ACC112 (cell line): ENCODE results near the gene OPA3.

Experiments
- H2AFZ ChIP-seq: fragments of 200-600 bp; sonication (generic); one replicate; pipeline ENCODE4 v1.6.0; 2017; ENCODE audit warnings: antibody characterized with exemption, low read length; ENCODE audit not compliant: unreplicated experiment
- H3K27ac ChIP-seq: fragments of 200-600 bp; sonication (generic); 2 replicates; pipeline ENCODE4 v1.5.1; 2014; ENCODE audit warnings: low read depth, mild to moderate bottlenecking, antibody characterized with exemption, low read length, moderate library complexity
- H3K27me3 ChIP-seq: fragments of 200-600 bp; sonication (generic); 2 replicates; pipeline ENCODE4 v1.6.1; 2014; ENCODE audit warnings: mild to moderate bottlenecking, antibody characterized with exemption, low read length, moderate library complexity, mixed read lengths; ENCODE audit not compliant: insufficient read depth
- H3K36me3 ChIP-seq: fragments of 200-600 bp; sonication (generic); 2 replicates; pipeline ENCODE4 v1.6.1; 2016; ENCODE audit warnings: mild to moderate bottlenecking, antibody characterized with exemption, low read length, moderate library complexity, mixed read lengths; ENCODE audit not compliant: insufficient read depth
- H3K4me1 ChIP-seq: fragments of 200-600 bp; sonication (generic); one replicate; pipeline ENCODE4 v1.6.1; 2016; ENCODE audit warnings: low read length, mixed read lengths; ENCODE audit not compliant: insufficient read depth, unreplicated experiment, control insufficient read depth
- H3K4me3 ChIP-seq: fragments of 200-600 bp; sonication (generic); 2 replicates; pipeline ENCODE4 v1.5.1; 2014; ENCODE audit warnings: mild to moderate bottlenecking, low read depth, low read length
- H3K79me2 ChIP-seq: fragments of 200-600 bp; sonication (generic); one replicate; pipeline ENCODE4 v1.6.0; 2016; ENCODE audit warnings: low read length; ENCODE audit not compliant: control insufficient read depth, unreplicated experiment, insufficient read depth

Gene OPA3

DNA sequence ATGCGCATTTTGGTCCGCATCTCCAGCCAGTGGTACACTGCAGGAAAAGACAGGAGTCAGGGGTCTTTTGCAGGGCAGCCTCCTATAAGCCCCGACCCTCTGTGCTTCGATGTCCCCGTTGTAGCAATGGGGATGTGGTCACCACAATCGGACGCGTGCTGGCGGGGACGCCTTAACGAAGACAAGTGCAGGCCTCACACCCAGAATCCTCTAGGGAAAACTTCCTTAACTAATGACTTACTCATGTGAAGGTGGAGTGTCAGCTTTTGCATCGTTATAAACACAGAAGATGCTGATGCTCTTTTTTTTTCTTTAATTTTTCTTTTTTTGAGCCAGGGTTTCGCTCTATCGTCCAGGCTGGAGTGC, 55.2 kb downstream of the OPA3 start:
- Histone ChIP-seq H3K4me3 (no peak overlapping the region), H3K79me2 (no peaks in the 10 kb centered on the region), H3K27me3 (no peaks in the 10 kb centered on the region), H3K27ac (no peak overlapping the region), H2AFZ (no peak overlapping the region), H3K36me3 (peaks cover 12% of the 10 kb centered on the region), H3K4me1 (no peaks in the 10 kb centered on the region)

DNA sequence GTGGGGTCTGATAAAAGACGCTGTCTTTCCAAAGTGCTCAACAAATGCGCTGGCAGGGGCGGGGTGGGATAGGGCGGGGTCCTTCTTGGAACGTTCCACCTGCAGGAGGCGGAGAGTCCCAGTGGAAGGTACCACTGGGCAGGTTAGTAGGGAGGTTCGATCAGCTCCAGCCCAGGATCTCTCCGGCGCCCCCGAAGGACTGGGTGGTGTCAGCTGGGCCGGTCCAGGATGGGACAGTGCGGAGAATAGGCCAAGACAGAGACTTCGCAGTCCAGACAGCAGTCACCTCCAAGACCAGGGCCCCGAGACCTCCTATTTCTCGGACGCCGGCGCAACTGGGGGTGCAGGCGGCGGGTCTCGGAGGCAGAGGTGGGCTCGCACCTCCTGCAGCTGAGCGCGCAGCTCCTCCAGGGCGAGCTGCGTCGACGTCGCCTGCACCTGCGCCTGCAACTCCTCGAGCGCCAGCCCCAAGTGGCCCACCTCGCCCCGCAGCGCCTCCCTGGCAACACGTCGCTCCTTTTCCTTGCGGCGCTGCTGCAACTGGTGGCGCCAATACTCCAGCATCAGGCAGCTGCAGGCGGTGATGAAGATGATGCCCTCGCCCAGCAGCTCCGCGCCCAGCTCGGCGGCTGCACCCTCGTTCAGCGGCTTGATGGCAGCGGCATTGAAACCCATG, 55.7 kb downstream of the OPA3 start:
- Histone ChIP-seq H3K27ac (no peak overlapping the region), H2AFZ (no peak overlapping the region), H3K4me1 (no peaks in the 10 kb centered on the region), H3K36me3 (peaks cover 12% of the 10 kb centered on the region), H3K4me3 (no peak overlapping the region), H3K79me2 (no peaks in the 10 kb centered on the region), H3K27me3 (no peaks in the 10 kb centered on the region)

GRCh38 chr19:45528149-45528743, 56.4 kb downstream of the OPA3 start:
- no peaks in the 10 kb centered on the region for H3K27me3 ChIP-seq
- H3K4me1 ChIP-seq: peaks cover 2% of the 10 kb centered on the region
- peaks cover 12% of the 10 kb centered on the region for H3K36me3 ChIP-seq
- H3K4me3 ChIP-seq: no peak overlapping the region
- H3K27ac ChIP-seq: no peak overlapping the region
- no peaks in the 10 kb centered on the region for H3K79me2 ChIP-seq
- H2AFZ ChIP-seq: no peak overlapping the region

- Histone ChIP-seq H3K79me2 (no peaks in the 10 kb centered on the region), H3K4me3 (no peak overlapping the region), H2AFZ (no peak overlapping the region), H3K36me3 (peaks cover 12% of the 10 kb centered on the region), H3K4me1 (peaks cover 4% of the 10 kb centered on the region), H3K27ac (no peak overlapping the region), H3K27me3 (no peaks in the 10 kb centered on the region)
Observed at GRCh38 chr19:45527731-45528130, 56.9 kb downstream of the OPA3 start.

- H3K27me3 ChIP-seq: no peaks in the 10 kb centered on the region
- peaks cover 12% of the 10 kb centered on the region for H3K36me3 ChIP-seq
- H3K27ac ChIP-seq: no peak overlapping the region
- H3K79me2 ChIP-seq: no peaks in the 10 kb centered on the region
- H3K4me1 ChIP-seq: peaks cover 7% of the 10 kb centered on the region
- no peak overlapping the region for H3K4me3 ChIP-seq
- no peak overlapping the region for H2AFZ ChIP-seq
Observed at GRCh38 chr19:45526971-45527370, 57.6 kb downstream of the OPA3 start.

DNA sequence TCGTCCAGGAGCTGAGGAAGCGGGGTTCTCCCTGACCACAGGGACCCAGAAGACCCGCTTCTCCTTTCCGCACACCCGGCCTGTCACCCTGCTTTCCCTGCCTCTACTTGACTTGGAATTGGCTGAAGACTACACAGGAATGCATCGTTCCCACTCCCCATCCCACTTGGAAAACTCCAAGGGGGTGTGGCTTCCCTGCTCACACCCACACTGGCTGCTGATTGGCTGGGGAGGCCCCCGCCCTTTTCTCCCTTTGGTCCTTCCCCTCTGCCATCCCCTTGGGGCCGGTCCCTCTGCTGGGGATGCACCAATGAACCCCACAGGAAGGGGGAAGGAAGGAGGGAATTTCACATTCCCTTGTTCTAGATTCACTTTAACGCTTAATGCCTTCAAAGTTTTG, 58.5 kb downstream of the OPA3 start:
- Histone ChIP-seq H3K36me3 (peaks cover 12% of the 10 kb centered on the region), H3K4me1 (peaks cover 7% of the 10 kb centered on the region), H2AFZ (no peak overlapping the region), H3K27ac (no peak overlapping the region), H3K79me2 (no peaks in the 10 kb centered on the region), H3K27me3 (no peaks in the 10 kb centered on the region), H3K4me3 (no peak overlapping the region)

DNA sequence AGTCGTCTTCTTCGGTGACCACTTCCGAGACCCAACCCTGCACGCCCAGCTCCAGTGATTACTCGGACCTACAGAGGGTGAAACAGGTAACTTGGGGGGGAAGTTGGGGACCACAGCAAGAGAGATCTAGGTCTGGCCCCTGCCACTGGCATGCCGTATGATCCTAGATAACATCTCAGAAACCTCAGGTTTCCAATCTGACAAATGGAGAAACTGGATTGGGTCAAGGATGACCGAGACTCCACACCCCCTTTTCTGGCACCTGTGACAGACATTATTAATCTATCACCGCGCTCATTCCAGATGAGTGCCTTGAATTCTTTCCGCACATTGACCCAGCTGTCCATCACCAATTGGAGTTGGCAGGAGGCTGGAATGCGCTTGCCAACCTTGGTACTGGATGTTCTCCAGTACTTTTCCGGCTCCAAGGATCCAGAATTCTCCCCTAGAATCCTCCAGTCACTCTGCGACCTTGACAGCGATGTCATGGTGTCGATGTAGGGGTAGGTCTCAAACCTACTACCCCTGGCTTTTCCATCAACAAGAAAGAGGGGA, 60.0 kb downstream of the OPA3 start:
- Histone ChIP-seq H3K36me3 (peaks cover 12% of the 10 kb centered on the region), H3K79me2 (no peaks in the 10 kb centered on the region)

DNA sequence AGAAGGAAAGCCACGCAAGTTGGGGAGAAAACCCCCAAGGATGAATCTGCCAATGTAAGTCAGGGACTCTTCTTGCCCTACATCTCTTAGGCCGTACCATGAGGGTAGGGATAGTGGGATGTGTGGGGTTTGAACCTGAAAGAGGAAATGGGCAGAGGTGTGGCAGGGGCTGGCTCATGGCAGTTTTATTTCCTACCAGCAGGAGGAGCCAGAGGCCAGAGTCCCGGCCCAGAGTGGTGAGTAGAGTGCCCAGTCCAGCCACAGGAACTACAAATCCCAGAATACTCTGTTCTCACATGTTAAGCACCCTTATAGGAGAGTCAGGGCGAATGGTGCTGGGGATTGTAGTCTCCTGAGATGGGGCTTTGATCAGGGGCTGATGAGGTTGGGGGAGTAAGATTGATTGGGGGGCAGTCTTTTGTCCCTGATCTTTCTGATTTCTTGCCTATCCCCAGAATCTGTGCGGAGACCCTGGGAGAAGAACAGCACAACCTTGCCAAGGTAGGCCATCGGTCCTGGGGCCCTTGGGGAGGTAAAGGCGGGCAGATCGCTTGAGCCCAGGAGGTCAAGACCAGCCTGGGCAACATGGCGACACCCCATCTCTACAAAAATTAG, 60.9 kb downstream of the OPA3 start:
- no peak overlapping the region for H3K4me3 ChIP-seq
- H3K36me3 ChIP-seq: peaks cover 12% of the 10 kb centered on the region; the same call in 1 of the 2 replicates
- peaks cover 7% of the 10 kb centered on the region for H3K4me1 ChIP-seq
- H3K27me3 ChIP-seq: no peaks in the 10 kb centered on the region
- no peak overlapping the region for H2AFZ ChIP-seq
- no peaks in the 10 kb centered on the region for H3K79me2 ChIP-seq
- H3K27ac ChIP-seq: no peak overlapping the region

More for the DNA sequence above, 60.0 kb downstream of the OPA3 start:
- Histone ChIP-seq H3K27me3 (no peaks in the 10 kb centered on the region), H3K4me3 (no peak overlapping the region), H3K4me1 (peaks cover 7% of the 10 kb centered on the region), H3K27ac (no peak overlapping the region), H2AFZ (no peak overlapping the region)

- Histone ChIP-seq H3K4me1 (peaks cover 7% of the 10 kb centered on the region), H3K27me3 (no peaks in the 10 kb centered on the region), H2AFZ (no peak overlapping the region), H3K27ac (no peak overlapping the region), H3K4me3 (no peak overlapping the region), H3K36me3 (0 out of 2 replicates have a peak, but pooled peaks cover 7% of the 10 kb centered on the region), H3K79me2 (no peaks in the 10 kb centered on the region)
Observed at GRCh38 chr19:45522010-45522941, 62.3 kb downstream of the OPA3 start.

DNA sequence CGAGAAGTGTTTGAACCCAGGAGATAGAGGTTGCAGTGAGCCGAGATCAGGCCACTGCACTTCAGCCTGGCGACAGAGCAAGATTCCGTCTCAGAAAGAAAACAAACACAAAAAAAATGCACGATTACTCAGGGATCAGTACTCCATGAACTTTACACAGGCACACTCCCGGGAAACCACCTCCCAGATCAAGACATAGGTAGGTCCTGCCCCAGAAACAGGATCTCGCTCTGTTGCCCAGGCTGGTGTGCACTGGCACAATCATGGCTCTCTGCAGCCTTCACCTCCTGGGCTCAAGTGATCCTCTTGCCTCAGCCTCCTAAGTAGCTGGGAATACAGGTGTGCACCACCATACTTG, 66.2 kb downstream of the OPA3 start:
- Histone ChIP-seq H3K27ac (no peak overlapping the region), H3K79me2 (peaks cover 22% of the 10 kb centered on the region), H3K27me3 (no peaks in the 10 kb centered on the region), H3K4me3 (no peak overlapping the region), H3K4me1 (peaks cover 21% of the 10 kb centered on the region), H2AFZ (no peak overlapping the region), H3K36me3 (no peaks in the 10 kb centered on the region)
